A673 (cell line): Measurements from ENCODE around the gene SEMA6D. TPM values are rescaled to one million over a fixed set of nuclear protein-coding genes. Genes with fewer than 3 reads are reported as not detected.

ENCODE experiments used
- BruUV-seq: library from RNA; stranded (reverse); fragments of 400-500 nt; replicated peaks from 2 replicates; lab custom pipeline; 2021; lab: Mats Ljungman, UMichigan
- CTCF ChIA-PET: fragments of 300-600 bp; sonication (Branson Sonifier 250); formaldehyde crosslinking; loops from one replicate; lab custom pipeline; 2022; ENCODE audit warnings: antibody characterized with exemption; lab: Charles Lee
- POLR2A ChIA-PET: fragments of 300-600 bp; sonication (Branson Sonifier 250); formaldehyde crosslinking; loops from one replicate; lab custom pipeline; 2022; ENCODE audit warnings: antibody characterized with exemption; ENCODE audit not compliant: low non-redundant PET; lab: Charles Lee
- DNase-seq: peaks from one replicate; pipeline ENCODE4 v3.0.0-alpha.2; 2015; ENCODE audit warnings: low spot score
- H3K27ac ChIP-seq: fragments of 200-600 bp; sonication (generic); 2 replicates; pipeline ENCODE4 v1.5.1; 2016; ENCODE audit warnings: mixed run types, low read depth, mild to moderate bottlenecking, mixed read lengths, antibody characterized with exemption, low read length; ENCODE audit not compliant: poor library complexity, severe bottlenecking
- H3K27me3 ChIP-seq: fragments of 200-600 bp; sonication (generic); replicated peaks from 2 replicates; pipeline ENCODE4 v1.6.1; 2017; ENCODE audit warnings: mixed run types, low read depth, mild to moderate bottlenecking, mixed read lengths, antibody characterized with exemption, low read length; ENCODE audit not compliant: insufficient read depth, poor library complexity
- H3K36me3 ChIP-seq: fragments of 200-600 bp; sonication (generic); 2 replicates; pipeline ENCODE4 v1.6.1; 2016; ENCODE audit warnings: mixed run types, mild to moderate bottlenecking, mixed read lengths, antibody characterized with exemption, low read length; ENCODE audit not compliant: insufficient read depth, poor library complexity, severe bottlenecking
- H3K4me1 ChIP-seq: fragments of 200-600 bp; sonication (generic); 2 replicates; pipeline ENCODE4 v1.6.1; 2017; ENCODE audit warnings: mixed run types, mild to moderate bottlenecking, mixed read lengths, antibody characterized with exemption, low read length; ENCODE audit not compliant: insufficient read depth, poor library complexity, severe bottlenecking
- H3K4me3 ChIP-seq: fragments of 200-600 bp; sonication (generic); 2 replicates; pipeline ENCODE4 v1.5.1; 2016; ENCODE audit warnings: low read depth, mixed run types, mild to moderate bottlenecking, mixed read lengths, low read length; ENCODE audit not compliant: poor library complexity, severe bottlenecking
- H3K9me3 ChIP-seq: fragments of 200-600 bp; sonication (generic); 2 replicates; pipeline ENCODE4 v1.6.1; 2016; ENCODE audit warnings: mixed run types, low read depth, mild to moderate bottlenecking, mixed read lengths, antibody characterized with exemption, low read length; ENCODE audit not compliant: poor library complexity, severe bottlenecking
- EZH2 ChIP-seq: fragments of 200-600 bp; sonication (generic); IDR thresholded peaks from 2 replicates; pipeline ENCODE4 v1.6.1; 2017; ENCODE audit warnings: borderline replicate concordance, low read depth, mild to moderate bottlenecking, mixed read lengths, antibody characterized with exemption, low read length; ENCODE audit not compliant: poor library complexity, severe bottlenecking
- intact Hi-C: fragments of 100-400 bp; cut with micrococcal nuclease; formaldehyde crosslinking; loops from one replicate; pipeline ENCODE4 v1.10.0; 2022; ENCODE audit not compliant: unreplicated experiment
- total RNA-seq: library from RNA; stranded (reverse); gene quantifications from 2 replicates; pipeline ENCODE4 v1.2.3, GENCODE V29; 2021
- TF ChIP-seq, protein P1 (sequence below): fragments of 300-800, 200-600 bp; sonication (generic); conservative IDR thresholded peaks from 2 replicates; pipeline ENCODE4 v1.5.1; 2017; ENCODE audit warnings: low read depth, mild to moderate bottlenecking, antibody characterized with exemption, low read length, moderate library complexity, mixed read lengths

The SEMA6D gene
- total RNA-seq, 1 experiment from 2014 or later, result 11.0 TPM

DNA sequence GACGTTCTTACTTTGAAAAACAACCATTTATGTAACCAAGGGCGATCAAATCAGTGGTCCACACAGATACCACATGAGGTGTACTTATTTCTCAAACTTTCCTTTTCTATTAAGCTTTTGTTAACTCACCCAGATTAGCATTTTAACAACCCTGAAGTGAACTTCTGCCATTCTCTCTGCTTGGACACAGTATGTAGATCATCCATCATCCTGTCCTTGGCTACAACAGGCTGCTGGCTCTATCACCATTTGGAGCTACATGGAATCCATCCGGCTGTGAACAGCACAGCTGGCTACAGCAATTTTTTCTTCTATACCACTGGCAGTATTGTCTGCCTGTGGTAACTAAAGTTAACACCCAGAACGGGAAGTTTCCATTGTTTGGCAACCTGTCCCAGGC is 4.4 kb downstream of the SEMA6D start:
- no peak overlapping the region for H3K4me3 ChIP-seq
- H3K36me3 ChIP-seq, result no peaks in the 10 kb centered on the region
- TF ChIP-seq EZH2, result no peak
- TF ChIP-seq, protein P1, sequence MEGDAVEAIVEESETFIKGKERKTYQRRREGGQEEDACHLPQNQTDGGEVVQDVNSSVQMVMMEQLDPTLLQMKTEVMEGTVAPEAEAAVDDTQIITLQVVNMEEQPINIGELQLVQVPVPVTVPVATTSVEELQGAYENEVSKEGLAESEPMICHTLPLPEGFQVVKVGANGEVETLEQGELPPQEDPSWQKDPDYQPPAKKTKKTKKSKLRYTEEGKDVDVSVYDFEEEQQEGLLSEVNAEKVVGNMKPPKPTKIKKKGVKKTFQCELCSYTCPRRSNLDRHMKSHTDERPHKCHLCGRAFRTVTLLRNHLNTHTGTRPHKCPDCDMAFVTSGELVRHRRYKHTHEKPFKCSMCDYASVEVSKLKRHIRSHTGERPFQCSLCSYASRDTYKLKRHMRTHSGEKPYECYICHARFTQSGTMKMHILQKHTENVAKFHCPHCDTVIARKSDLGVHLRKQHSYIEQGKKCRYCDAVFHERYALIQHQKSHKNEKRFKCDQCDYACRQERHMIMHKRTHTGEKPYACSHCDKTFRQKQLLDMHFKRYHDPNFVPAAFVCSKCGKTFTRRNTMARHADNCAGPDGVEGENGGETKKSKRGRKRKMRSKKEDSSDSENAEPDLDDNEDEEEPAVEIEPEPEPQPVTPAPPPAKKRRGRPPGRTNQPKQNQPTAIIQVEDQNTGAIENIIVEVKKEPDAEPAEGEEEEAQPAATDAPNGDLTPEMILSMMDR, result no peak
- no peaks in the 10 kb centered on the region for H3K9me3 ChIP-seq
- ChIA-PET CTCF (no interaction called here), POLR2A (no interaction called here)
- BruUV-seq, result no TSS peak
- intact Hi-C loops, result no loop called here
- no peak for DNase-seq
- no peaks in the 10 kb centered on the region for H3K27me3 ChIP-seq
- no peak overlapping the region for H3K27ac ChIP-seq
- peaks cover 44% of the 10 kb centered on the region for H3K4me1 ChIP-seq

DNA sequence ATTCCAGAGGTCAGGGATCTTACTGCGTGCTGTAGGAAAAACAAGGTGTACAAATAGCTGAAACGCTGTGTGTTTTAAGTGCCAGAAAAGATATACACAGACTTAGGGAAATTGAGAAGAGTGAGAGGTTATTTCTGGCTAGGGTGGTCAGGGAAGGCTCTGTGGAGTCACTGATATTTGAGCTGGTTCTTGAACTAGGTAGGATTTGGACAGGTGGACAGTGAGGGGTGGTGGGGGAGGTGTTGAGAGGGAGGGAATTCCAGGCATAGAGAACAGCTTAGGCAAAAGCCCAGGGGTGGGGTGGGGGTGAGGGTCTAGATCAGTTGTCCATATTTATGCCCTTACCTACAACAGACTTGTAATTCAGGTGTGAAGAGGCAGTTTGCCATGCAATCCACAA is 7.0 kb downstream of the SEMA6D start:
- POLR2A ChIA-PET, result no interaction called here
- intact Hi-C loops, result no loop called here
- BruUV-seq, result no TSS peak
- no peaks in the 10 kb centered on the region for H3K27me3 ChIP-seq
- CTCF ChIA-PET, result no interaction called here
- no peak for TF ChIP-seq EZH2
- TF ChIP-seq, protein P1, result no peak
- no peak overlapping the region for H3K27ac ChIP-seq
- DNase-seq, result no peak
- H3K4me1 ChIP-seq, result peaks cover 40% of the 10 kb centered on the region
- no peaks in the 10 kb centered on the region for H3K9me3 ChIP-seq
- no peak overlapping the region for H3K4me3 ChIP-seq
- no peaks in the 10 kb centered on the region for H3K36me3 ChIP-seq

DNA sequence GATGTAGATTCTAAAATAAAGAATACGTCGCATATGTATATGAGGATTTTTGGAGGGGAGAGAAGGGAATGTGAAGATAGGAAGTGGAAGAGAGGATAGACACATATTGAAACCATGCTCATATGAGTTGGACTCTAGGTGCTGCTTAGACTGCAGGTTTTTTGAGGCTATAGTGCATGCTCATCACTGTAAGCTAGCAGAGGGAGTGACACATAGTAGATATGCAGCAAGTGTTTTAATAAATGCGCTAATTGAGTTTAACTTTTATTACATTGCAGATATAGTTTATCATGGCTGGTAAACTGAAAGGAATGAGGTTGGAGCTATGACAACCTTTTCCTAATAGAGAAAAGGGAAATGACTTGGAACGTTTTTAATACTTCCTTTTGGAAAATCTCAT is 7.7 kb downstream of the SEMA6D start:
- Histone ChIP-seq H3K4me1 (peaks cover 34% of the 10 kb centered on the region), H3K27ac (no peak overlapping the region), H3K9me3 (no peaks in the 10 kb centered on the region), H3K36me3 (no peaks in the 10 kb centered on the region), H3K27me3 (no peaks in the 10 kb centered on the region), H3K4me3 (no peak overlapping the region)
- CTCF ChIA-PET, result no interaction called here
- DNase-seq, result no peak
- POLR2A ChIA-PET, result no interaction called here
- TF ChIP-seq, protein P1, result no peak
- no peak for TF ChIP-seq EZH2
- intact Hi-C loops, result no loop called here
- BruUV-seq, result no TSS peak
